Cardiac fibroblast (primary cell): ENCODE data around the gene NXT1.
A peak's percentile ranks its signal among the peaks of the same experiment; 100 is the strongest.

Experiments used
- DNase-seq, 2 donors: peaks; one replicate each; pipeline versions ENCODE4 v3.0.0 to v3.0.0-alpha.2; 2010; ENCODE audit warnings: low read depth in 2 of 2
- H3K4me3 ChIP-seq, 2 donors: replicated peaks in 1 of 2; 1 replicate in 1 of 2; 2 replicates in 1 of 2; pipeline ENCODE4 v1.5.1; 2011; ENCODE audit warnings: low read depth in 2 of 2, low read length in 2 of 2, mild to moderate bottlenecking in 2 of 2, moderate library complexity in 1 of 2
- CTCF ChIP-seq: IDR thresholded peaks from one replicate; pipeline ENCODE4 v1.5.1; 2011; ENCODE audit warnings: low read depth, mild to moderate bottlenecking, low read length, inconsistent platforms

The NXT1 gene

GRCh38 chr20:23396950-23397627 lies 46.5 kb downstream of the NXT1 start:
- peak; percentile 22 to 25 for DNase-seq
- TF ChIP-seq CTCF = no peak
- H3K4me3 ChIP-seq = no peak overlapping the region

GRCh38 chr20:23397961-23398360 lies 47.4 kb downstream of the NXT1 start:
- H3K4me3 ChIP-seq = no peak overlapping the region
- no peak for TF ChIP-seq CTCF
- DNase-seq = peak; percentile 66 to 79

- no peak overlapping the region for H3K4me3 ChIP-seq
- TF ChIP-seq CTCF = peak; percentile 14
- peak; percentile 53 to 54 for DNase-seq
Observed at GRCh38 chr20:23399568-23400241, 49.1 kb downstream of the NXT1 start.

- DNase-seq = no peak
- H3K4me3 ChIP-seq = no peak overlapping the region
- no peak for TF ChIP-seq CTCF
Observed at GRCh38 chr20:23401051-23401450, 50.5 kb downstream of the NXT1 start.

GRCh38 chr20:23403751-23404150 lies 53.2 kb downstream of the NXT1 start:
- no peak for TF ChIP-seq CTCF
- H3K4me3 ChIP-seq = no peak overlapping the region
- peak; percentile 19 to 34 for DNase-seq

GRCh38 chr20:23404196-23404595 lies 53.6 kb downstream of the NXT1 start:
- H3K4me3 ChIP-seq = no peak overlapping the region
- peak; percentile 46 to 67 for DNase-seq
- no peak for TF ChIP-seq CTCF
